22Rv1 (cell line): ENCODE results near the gene ZNF783.

Experiments used
- CTCF ChIP-seq: fragments of 450-650 bp; IDR thresholded peaks from 2 replicates; pipeline ENCODE4 v1.5.1; 2017; ENCODE audit warnings: mild to moderate bottlenecking
- ZFX ChIP-seq: fragments of 450-650 bp; IDR thresholded peaks from 2 replicates; pipeline ENCODE4 v1.6.1; 2017; ENCODE audit warnings: antibody characterized with exemption, borderline replicate concordance

GRCh38 chr7:149316606-149317005 is 54.6 kb downstream of the ZNF783 start:
- TF ChIP-seq CTCF (no peak), ZFX (no peak)
